GM10847 (cell line): ENCODE results near the gene TFB2M.

Source experiments
- POLR2A ChIP-seq: IDR thresholded peaks from 2 replicates; pipeline ENCODE4 v1.6.1; 2011; ENCODE audit not compliant: insufficient read length; ENCODE audit errors: extremely low read depth

The TFB2M gene

DNA sequence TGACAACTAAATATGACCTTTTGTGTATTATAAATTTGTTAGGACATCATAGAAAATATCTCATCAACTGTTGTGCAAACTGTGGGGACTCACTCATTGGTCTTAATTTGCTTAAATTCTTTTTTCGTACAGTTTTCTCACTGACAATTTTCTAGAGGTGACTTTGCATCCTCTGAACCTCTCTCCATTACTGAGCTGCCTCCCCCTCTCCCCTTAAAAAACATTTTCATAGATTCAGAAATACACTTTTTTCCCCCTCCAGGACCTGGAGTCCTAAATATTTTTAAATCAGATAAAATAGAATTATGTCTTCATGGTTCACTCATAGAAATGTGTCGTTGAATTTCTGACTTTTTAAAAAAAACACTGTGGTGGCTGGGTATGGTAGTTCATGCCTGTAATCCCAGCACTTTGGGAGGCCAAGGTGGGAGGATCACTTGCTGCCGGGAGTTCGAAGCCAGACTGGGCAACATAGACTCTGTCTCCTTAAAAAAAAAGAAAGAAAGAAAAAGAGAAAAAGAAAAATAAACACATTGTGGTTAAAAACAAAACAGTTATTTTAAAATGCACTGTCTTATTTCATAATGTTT lies 1.7 kb upstream of the TFB2M start:
- TF ChIP-seq POLR2A, result no peak

DNA sequence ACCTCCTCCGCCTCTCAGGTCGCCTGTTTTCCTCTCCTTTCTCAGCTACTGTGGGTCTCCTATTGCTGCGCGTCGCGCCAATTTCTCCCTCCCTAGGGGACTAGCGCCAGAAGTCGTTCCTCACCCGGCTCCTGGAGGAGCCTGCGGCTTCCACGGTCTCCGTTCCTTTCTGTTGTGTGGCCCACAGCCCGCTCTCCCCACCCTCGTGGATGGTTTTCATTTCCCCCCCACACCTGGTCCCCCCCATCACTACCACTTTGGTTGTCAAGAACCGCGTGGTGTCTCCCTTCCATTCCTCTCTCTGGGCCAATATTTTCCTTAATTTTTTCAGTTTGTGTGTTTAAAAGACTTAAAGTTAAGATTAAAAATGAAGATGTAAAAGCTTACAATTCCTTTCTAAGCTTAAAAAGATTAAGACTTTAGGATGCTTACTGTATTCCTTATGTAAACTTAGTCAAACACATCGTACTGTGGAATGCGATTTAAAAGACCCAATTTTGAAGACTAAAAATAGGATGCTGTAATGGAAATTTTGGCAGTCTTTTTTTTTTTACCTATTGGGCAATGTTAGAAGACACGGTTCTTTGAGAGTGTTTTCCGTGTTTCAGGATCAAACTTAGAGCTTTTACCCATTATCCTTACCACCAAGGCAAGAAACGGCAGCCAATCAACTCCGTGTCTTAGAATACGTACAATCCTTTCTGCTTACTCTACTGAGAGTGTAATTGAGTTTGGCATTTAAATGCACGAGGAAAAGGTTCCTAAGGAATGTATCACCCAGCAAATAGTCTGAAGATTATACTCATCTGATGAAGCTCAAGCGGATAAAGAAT lies 968 bp upstream of the TFB2M start:
- TF ChIP-seq POLR2A, result no peak

DNA sequence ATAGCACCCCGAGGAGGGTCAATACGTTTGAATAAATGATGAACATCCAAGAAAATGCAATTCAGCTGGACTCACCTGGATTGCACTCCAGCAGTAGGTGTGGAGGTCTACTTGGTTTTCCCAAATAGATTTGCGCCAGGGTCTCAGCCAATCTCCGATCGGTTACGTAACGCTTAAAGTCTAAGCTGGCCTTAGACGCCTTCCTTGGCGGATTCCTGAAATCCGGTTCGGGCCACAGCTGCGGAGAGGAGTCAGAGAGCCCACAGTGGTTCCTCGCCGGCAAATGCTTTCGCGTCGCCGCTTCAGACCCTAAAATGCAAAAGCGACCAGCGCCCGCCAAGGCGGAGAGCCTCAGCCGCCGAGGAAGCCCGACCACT lies 322 bp downstream of the TFB2M start:
- no peak for TF ChIP-seq POLR2A

DNA sequence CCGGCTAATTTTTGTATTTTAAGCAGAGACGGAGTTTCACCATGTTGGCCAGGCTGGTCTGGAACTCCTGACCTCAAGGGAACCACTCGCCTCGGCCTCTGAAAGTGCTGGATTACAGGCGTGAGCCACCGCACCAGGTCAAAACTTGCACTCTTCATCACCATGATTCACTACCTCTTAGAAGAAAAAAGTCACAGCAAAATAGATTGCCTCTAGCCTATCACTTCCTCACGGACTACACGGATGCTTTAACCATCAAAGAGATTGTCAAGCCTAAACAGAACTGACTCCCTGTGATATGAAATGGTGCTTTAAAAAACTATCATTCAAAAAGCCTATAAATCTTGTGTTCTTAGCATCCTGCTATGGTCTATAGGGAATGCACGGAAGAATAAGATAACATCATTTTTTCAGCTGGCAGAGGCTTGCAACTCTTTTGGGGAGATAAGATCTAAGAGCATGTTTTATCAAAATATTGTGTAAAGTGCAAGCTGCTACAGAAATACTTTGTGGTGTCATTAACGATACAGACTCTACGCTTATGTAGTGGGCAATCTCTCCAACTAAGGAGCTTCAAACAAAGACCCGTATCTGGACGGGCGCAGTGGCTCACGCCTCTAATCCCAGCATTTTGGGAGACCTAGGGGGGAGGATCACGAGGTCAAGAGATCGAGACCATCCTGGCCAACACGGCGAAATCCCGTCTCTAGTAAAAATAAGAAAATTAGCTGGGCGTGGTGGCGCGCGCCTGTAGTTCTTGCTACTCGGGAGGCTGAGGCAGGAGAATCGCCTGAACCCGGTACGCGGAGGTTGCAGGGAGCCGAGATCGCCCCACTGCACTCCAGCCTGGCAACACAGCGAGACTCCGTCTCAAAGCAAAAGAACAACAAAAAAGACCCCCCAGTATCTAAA lies 966 bp downstream of the TFB2M start:
- no peak for TF ChIP-seq POLR2A

DNA sequence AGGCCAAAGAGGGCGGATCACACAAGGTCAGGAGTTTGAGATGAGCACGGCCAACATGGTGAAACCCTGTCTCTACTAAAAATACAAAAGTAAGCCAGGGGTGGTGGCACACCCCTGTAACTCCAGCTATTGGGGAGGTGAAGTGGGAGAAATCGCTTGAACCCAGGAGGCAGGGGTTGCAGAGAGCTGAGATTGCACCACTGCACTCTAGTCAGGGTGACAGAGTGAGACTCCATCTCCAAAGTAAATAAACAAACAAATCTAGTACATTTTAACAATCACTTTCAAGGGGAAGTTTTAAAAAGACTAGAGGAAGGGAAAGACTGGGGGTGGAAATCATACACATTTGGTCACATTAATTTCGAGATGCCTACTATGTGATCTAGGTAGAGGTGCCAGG lies 6.8 kb downstream of the TFB2M start:
- no peak for TF ChIP-seq POLR2A

DNA sequence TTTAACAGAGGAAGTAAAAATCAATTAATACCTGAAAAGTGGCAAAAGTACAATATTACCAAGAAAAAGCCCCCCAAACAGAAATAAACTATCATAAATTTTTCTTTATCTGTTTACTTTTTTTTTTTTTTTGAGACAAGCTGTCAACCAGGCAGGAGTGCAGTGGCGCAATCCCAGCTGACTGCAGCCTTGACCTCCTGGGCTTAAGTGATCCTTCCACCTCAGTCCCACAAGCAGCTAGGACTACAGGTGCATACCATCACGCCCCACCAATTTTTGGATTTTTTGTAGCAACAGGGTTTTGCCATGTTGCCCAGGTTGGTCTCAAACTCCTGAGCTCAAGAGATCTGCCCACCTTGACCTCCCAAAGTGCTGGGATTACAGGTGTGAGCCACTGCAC lies 8.0 kb downstream of the TFB2M start:
- no peak for TF ChIP-seq POLR2A

DNA sequence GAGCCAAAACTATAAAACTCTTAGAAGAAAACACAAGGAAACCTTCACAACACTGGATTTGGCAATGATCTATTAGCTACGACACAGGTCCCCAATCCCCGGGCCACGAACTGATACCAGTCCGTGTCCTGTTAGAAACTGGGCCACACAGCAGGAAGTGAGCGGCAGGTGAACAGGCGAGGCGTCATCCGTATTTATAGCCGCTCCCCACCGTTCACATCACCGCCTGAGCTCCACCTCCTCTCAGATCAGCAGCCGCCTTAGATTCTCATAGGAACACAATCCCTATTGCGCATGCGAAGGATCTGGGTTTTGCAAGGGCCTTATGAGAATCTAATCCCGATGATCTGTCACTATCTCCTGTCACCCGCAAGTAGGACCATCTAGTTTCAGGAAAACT lies 11.9 kb downstream of the TFB2M start:
- no peak for TF ChIP-seq POLR2A

DNA sequence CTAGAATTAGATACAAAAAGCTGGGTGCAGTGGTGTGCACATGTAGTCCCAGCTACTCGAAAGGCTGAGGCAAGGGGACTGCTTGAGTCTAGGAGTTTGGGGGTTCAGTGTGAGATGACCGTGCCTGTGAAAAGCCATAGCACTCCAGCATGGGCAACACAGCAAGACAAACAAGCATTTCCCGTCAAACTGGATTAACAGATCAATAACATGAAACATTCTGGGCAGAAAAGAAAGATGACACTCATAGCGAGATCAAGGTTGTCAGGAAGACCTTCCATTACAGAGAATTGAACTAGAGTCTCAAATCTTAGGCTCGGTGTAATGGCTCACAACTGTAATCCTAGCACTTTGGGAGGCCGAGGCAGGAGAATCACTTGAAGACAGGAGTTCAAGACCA lies 14.0 kb downstream of the TFB2M start:
- TF ChIP-seq POLR2A, result no peak

DNA sequence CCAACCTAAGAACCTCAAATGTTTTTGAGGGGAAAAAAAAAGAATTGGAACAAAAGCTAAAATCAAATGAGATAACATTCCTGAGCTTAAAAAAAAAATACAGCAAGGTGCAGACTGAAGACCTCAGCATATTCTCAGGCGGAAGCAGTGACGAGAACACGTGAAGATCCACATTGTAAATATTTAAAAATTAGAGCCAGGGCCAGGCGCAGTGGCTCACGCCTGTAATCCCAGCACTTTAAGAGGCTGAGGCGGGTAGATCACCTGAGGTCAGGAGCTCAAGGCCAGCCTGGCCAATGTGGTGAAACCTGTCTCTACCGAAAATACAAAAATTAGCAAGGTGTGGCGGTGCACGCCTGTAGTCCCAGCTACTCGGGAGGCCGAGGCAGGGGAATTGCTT lies 15.7 kb downstream of the TFB2M start:
- TF ChIP-seq POLR2A, result no peak

DNA sequence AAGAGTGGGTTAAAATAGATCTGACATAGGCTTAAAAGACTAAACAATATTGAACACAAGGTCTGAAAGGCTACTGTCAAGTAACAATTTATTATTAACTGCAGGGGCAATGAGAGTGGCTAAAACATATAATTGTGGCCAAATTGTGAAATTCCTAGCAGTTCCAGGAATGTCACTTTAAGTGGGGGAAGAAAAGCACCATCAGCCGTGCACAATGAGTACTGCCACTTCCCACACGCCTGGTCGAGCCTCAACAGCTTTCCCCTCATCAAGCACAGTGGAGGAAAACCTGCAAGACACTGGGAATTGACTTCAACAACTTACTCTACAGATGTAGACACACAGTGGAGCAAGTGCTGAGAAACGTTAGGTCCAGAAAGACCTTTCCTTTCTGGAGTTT lies 16.4 kb downstream of the TFB2M start:
- TF ChIP-seq POLR2A, result no peak

DNA sequence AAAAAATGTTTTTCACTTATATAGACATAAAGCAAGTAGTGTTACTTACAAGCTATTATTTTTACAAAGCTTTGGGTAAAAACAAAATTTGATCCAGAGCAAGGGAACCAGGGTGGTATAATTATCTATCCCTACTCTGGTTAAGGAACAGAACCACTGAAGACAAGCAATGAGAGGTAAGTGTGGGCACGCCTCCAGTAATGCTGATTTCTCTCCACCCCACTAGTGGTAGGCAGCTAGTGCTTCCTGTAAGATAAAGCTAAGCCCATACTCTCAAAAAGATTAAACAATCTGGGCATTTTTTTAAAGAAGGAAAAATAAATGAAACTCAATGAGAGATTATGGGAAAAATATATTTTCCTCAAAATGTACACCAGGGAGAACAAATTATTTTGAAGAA lies 22.1 kb downstream of the TFB2M start:
- no peak for TF ChIP-seq POLR2A

DNA sequence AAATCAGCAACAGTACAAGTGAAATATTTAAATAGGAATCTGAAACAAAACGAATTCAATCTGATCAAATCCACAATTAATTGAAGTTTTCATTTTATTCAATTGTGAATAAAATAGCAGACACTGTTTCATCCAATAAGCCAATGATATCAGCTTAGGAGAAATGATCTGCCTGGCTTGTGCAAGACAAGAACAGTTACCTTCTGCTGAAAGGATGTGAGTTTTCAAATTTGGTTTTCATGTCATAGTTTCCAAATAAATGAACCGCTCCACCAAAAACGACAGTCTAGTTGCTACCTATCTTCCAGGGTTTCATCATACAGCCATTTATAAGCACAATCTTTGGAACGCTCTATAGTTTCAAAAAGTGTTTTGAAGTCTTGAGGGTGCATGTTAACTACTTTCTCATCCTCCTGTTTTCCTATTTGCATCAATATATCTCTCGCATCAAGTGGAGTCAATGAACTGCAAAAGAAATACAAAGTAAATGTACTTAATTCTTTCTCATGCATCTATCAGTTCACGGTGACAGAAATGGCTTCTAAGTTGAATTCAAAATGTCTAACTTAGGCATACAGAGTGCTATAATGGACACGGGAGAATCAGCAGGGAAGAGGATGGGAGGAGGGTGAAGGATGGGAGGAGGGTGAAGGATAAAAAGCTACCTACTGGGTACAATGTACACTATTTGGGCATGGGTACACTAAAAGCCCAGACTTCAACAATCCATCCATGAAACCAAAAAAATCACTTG lies 25.1 kb downstream of the TFB2M start:
- TF ChIP-seq POLR2A, result no peak

DNA sequence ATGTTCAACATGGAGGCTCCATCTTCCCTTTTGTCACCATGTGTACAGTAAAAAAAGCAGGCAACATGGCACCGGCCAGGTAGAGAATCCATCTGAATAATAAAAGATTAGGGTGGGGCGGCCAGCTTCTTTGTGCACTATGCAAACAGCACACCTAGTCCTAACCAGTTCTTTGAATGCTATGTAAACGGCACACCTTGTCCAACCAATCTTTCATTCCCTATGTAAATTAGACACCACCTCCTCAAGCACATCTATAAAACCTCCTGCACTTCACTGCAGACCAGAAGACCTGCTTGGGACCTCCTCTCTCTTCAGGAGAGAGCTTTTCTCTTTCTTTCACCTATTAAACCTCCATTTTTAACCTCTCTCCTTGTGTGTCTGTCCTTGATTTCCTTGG lies 28.2 kb downstream of the TFB2M start:
- no peak for TF ChIP-seq POLR2A

DNA sequence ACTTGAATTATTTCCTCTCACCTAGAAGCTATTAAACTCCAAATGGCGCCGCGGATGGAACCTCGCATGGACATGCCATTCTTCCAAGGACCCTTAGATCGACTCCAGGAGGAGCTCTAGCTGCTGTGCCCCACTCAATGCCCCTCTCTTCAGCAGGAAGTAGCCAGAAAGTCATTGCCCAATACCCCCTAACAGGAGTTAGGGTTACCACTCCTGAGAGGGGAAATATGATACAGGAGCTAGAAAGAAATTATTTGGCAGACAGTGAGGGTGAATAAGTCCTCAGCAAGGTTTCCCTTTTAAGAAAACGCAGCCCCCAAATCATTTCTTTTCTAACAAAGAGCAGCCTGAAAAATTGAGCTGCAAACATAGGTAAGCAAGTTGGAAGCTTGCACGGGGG lies 28.6 kb downstream of the TFB2M start:
- no peak for TF ChIP-seq POLR2A

DNA sequence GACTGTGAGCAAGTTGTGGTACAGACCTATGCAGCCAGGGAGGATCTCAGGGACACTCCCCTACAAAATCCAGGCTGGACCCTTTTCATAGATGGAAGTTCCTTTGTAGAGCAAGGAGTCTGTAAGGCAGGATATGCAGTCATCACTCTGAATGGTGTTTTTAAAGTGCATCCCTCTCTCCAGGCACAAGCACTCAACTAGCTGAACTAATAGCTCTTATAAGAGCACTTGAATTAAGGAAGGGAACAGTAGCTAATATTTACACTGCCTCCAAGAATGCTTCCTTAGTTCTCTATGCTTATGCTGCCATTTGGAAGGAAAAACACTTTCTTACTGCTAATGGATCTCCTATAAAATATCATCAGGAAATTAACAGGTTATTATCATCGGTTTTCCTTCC lies 31.9 kb downstream of the TFB2M start:
- no peak for TF ChIP-seq POLR2A
